Measurements from ENCODE around the gene CSPG4. TPM values are rescaled to one million over a fixed set of nuclear protein-coding genes. Genes with fewer than 3 reads are reported as not detected.
"Not testable (repeated sequence)": the region's sequence is repeated elsewhere in the genome, so short reads cannot be mapped to it uniquely, and the experiment has no call there.

CSPG4 gene
- total and polyA plus RNA-seq, 2 donors (not counting 3 experiments of a cell fraction or from before 2014, with no cell fraction given): not detected

- H3K9ac ChIP-seq (replicated peaks; ENCODE audit: extremely low read depth, insufficient read depth, low read length): no peak overlapping the region
These were observed 1.5 kb upstream of the CSPG4 start for GRCh38 chr15:75714195-75714594.

GRCh38 chr15:75713338-75713895, 769 bp upstream of the CSPG4 start:
- Histone ChIP-seq H3K9ac (replicated peaks; ENCODE audit: extremely low read depth, insufficient read depth, low read length) (no peak overlapping the region), H3K9me3 (replicated peaks; ENCODE audit: control insufficient read depth, insufficient read depth, low read length) (no peaks in the 10 kb centered on the region), H3K79me2 (ENCODE audit: control insufficient read depth, insufficient read depth, low read length) (no peaks in the 10 kb centered on the region), H3K4me3 (replicated peaks in 1 of 3; ENCODE audit: insufficient read depth in 1 of 3, low read depth in 1 of 3, low read length in 3 of 3) (no peak overlapping the region), H4K20me1 (replicated peaks; ENCODE audit: control insufficient read depth, extremely low read depth, insufficient read depth, low read length) (no peaks in the 10 kb centered on the region), H2AFZ (ENCODE audit: low read depth, low read length) (no peak overlapping the region), H3K4me1 (ENCODE audit: control insufficient read depth, extremely low read depth, insufficient read depth, low read length) (no peaks in the 10 kb centered on the region), H3K36me3 (ENCODE audit: control insufficient read depth in 2 of 2, extremely low read depth in 1 of 2, insufficient read depth in 2 of 2, low read length in 2 of 2) (no peaks in the 10 kb centered on the region), H3K27ac (ENCODE audit: insufficient read depth, low read depth, low read length) (no peak overlapping the region), H3K4me2 (ENCODE audit: insufficient read depth, low read length) (no peak overlapping the region), H3K27me3 (ENCODE audit: control insufficient read depth in 2 of 2, insufficient read depth in 2 of 2, low read length in 2 of 2) (peaks cover 30 to 34% of the 10 kb centered on the region in 2 experiments), H3K9me1 (replicated peaks; ENCODE audit: control insufficient read depth, extremely low read depth, insufficient read depth, low read length) (no peaks in the 10 kb centered on the region)
- POLR2A ChIA-PET: no interaction called here
- BruUV-seq (replicated peaks): no TSS peak
- DNase-seq (ENCODE audit: low read depth, low spot score) (no peak), FAIRE-seq (no peak)
- CTCF ChIA-PET: interaction anchor here (0.8 kb wide), 1 partner anchor 88 kb away, joined by 4 read pairs; no protein-coding TSS in a partner anchor
- TF ChIP-seq EZH2 (IDR thresholded peaks at IDR 0.05; ENCODE audit: borderline replicate concordance, low read depth, low read length, severe bottlenecking) (peak; percentile 38), JUN (IDR thresholded peaks at IDR 0.05; ENCODE audit: borderline replicate concordance, insufficient read depth, insufficient read length, low read depth) (no peak)
- dilution Hi-C loops (cut with MboI; ENCODE audit: extremely low pct_ligation_motif_present, low sequenced_read_pairs): no loop called here
- intact Hi-C loops (cut with micrococcal nuclease): no loop called here

More at GRCh38 chr15:75714195-75714594, 1.5 kb upstream of the CSPG4 start:
- dilution Hi-C loops (cut with MboI; ENCODE audit: extremely low pct_ligation_motif_present, low sequenced_read_pairs) (no loop called here), intact Hi-C loops (cut with micrococcal nuclease) (no loop called here)
- H3K36me3 ChIP-seq (ENCODE audit: control insufficient read depth in 2 of 2, extremely low read depth in 1 of 2, insufficient read depth in 2 of 2, low read length in 2 of 2): no peaks in the 10 kb centered on the region
- H3K4me3 ChIP-seq (replicated peaks in 1 of 3; ENCODE audit: insufficient read depth in 1 of 3, low read depth in 1 of 3, low read length in 3 of 3): no peak overlapping the region
- no peaks in the 10 kb centered on the region for H4K20me1 ChIP-seq (replicated peaks; ENCODE audit: control insufficient read depth, extremely low read depth, insufficient read depth, low read length)
- no peak overlapping the region for H3K27ac ChIP-seq (ENCODE audit: insufficient read depth, low read depth, low read length)
- DNase-seq (ENCODE audit: low read depth, low spot score) (no peak), FAIRE-seq (no peak)
- H3K4me1 ChIP-seq (ENCODE audit: control insufficient read depth, extremely low read depth, insufficient read depth, low read length): no peaks in the 10 kb centered on the region
- TF ChIP-seq GATA2 (IDR thresholded peaks at IDR 0.05; ENCODE audit: insufficient read depth, insufficient read length, low read depth, low read length) (no peak), POLR2AphosphoS5 (IDR thresholded peaks at IDR 0.05; ENCODE audit: insufficient read depth, low read depth, low read length) (no peak)
- POLR2A ChIA-PET: interaction anchor here (0.7 kb wide), 1 partner anchor 11 kb away, joined by 6 read pairs; no protein-coding TSS in a partner anchor
- H3K9me3 ChIP-seq (replicated peaks; ENCODE audit: control insufficient read depth, insufficient read depth, low read length): no peaks in the 10 kb centered on the region
- H3K9me1 ChIP-seq (replicated peaks; ENCODE audit: control insufficient read depth, extremely low read depth, insufficient read depth, low read length): no peaks in the 10 kb centered on the region
- CTCF ChIA-PET: interaction anchor here (0.8 kb wide), 1 partner anchor 87 kb away, joined by 4 read pairs; no protein-coding TSS in a partner anchor
- peaks cover 30 to 34% of the 10 kb centered on the region in 2 experiments for H3K27me3 ChIP-seq (ENCODE audit: control insufficient read depth in 2 of 2, insufficient read depth in 2 of 2, low read length in 2 of 2)
- no peak overlapping the region for H3K4me2 ChIP-seq (ENCODE audit: insufficient read depth, low read length)
- H3K79me2 ChIP-seq (ENCODE audit: control insufficient read depth, insufficient read depth, low read length): no peaks in the 10 kb centered on the region
- BruUV-seq (replicated peaks): no TSS peak
- no peak overlapping the region for H2AFZ ChIP-seq (ENCODE audit: low read depth, low read length)

GRCh38 chr15:75711495-75711894, 1.2 kb downstream of the CSPG4 start:
- H3K36me3 ChIP-seq (ENCODE audit: control insufficient read depth in 2 of 2, extremely low read depth in 1 of 2, insufficient read depth in 2 of 2, low read length in 2 of 2); H3K4me2 ChIP-seq (ENCODE audit: insufficient read depth, low read length); H4K20me1 ChIP-seq (replicated peaks; ENCODE audit: control insufficient read depth, extremely low read depth, insufficient read depth, low read length); BruUV-seq (replicated peaks); H3K9me3 ChIP-seq (replicated peaks; ENCODE audit: control insufficient read depth, insufficient read depth, low read length); H2AFZ ChIP-seq (ENCODE audit: low read depth, low read length); H3K9me1 ChIP-seq (replicated peaks; ENCODE audit: control insufficient read depth, extremely low read depth, insufficient read depth, low read length); CTCF ChIA-PET; H3K9ac ChIP-seq (replicated peaks; ENCODE audit: extremely low read depth, insufficient read depth, low read length); H3K79me2 ChIP-seq (ENCODE audit: control insufficient read depth, insufficient read depth, low read length); H3K4me3 ChIP-seq (replicated peaks in 1 of 3; ENCODE audit: insufficient read depth in 1 of 3, low read depth in 1 of 3, low read length in 3 of 3); H3K27ac ChIP-seq (ENCODE audit: insufficient read depth, low read depth, low read length); DNase-seq (ENCODE audit: low read depth, low spot score); dilution Hi-C loops (cut with MboI; ENCODE audit: extremely low pct_ligation_motif_present, low sequenced_read_pairs); H3K4me1 ChIP-seq (ENCODE audit: control insufficient read depth, extremely low read depth, insufficient read depth, low read length); intact Hi-C loops (cut with micrococcal nuclease): not testable (repeated sequence)
- peaks cover 21 to 32% of the 10 kb centered on the region in 2 experiments for H3K27me3 ChIP-seq (ENCODE audit: control insufficient read depth in 2 of 2, insufficient read depth in 2 of 2, low read length in 2 of 2)
- POLR2A ChIA-PET: interaction anchor here (0.5 kb wide), 1 partner anchor 45 kb away, joined by 5 read pairs; no protein-coding TSS in a partner anchor
- FAIRE-seq: peak; percentile 33
